NCI-H2227 treated with DMSO at 0.1 percent for 48 hours (cell line): ENCODE data around the gene MACROH2A1.
"Not testable (repeated sequence)": the region's sequence is repeated elsewhere in the genome, so short reads cannot be mapped to it uniquely, and the experiment has no call there.

ENCODE experiments used
- DNase-seq: peaks from one replicate; lab custom pipeline; 2025; lab: John Stamatoyannopoulos, UW

Gene MACROH2A1

GRCh38 chr5:135376961-135377624, 21.9 kb downstream of the MACROH2A1 start:
- DNase-seq: no peak

- no peak for DNase-seq
Observed at GRCh38 chr5:135375040-135375793, 23.8 kb downstream of the MACROH2A1 start.

- no peak for DNase-seq
Observed at GRCh38 chr5:135373736-135374515, 25.1 kb downstream of the MACROH2A1 start.

DNA sequence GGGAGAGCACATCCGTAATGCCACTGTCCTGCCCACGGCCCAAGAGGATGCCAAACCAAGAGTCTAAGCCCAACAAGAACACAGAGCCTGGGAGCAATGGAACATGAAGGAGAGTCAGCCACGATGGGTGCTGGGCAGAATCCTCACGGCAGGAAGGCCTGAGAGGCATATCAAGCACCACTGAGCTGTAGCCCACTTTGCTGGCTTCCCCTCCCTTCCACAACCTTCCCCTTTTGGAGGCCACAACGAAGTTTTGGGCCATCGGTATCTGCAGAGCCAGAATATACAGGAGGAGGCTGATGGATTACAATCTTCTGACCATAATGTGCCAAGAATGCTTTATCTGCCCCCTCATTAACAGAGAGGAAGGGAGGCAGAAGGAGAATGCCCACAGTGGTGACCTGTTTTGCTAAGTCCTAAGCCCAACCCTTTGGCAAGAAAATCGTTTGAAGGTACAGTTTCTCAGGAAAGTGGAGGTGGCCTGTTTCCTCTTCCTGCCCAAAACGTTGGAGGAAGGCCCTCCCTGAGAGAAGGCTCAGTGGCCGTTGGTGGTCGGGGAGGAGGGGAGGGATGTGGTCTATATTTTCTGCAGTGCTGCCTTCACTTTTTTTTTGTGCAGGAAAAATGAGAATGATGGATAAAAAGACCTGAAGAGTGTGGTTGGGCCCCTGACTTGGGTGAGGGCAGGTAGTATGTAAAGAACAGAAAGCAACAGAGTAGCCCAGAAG, 26.2 kb downstream of the MACROH2A1 start:
- no peak for DNase-seq

DNA sequence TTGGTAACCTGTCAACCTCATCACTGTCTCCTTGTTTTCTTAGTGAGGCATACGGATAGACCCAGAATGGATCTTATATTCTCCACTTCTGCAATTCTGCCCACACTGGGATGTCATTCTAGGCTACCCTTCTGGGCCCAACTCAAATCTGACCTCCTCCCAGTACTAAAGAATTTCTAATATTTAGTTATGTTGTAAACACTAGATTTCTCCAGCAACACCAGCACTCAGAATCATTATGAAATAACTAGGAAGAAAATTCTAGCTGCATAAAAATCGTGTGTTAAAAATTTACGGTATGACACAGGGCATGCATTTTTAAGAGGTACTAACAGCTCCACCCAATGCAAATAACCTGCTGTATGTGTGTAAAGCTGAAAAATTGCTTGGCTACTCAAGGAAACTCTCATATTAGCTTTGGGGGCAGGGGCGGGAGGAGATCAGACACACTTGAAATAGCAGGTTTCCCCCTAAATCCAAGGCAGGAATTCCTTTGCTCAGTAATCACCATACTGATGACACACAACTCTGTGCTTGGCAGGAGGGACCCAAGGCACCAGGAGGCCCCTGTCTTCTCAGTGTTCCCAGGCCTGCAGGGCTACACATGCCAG, 27.3 kb downstream of the MACROH2A1 start:
- no peak for DNase-seq

- DNase-seq: no peak
Observed at GRCh38 chr5:135369952-135370351, 29.1 kb downstream of the MACROH2A1 start.

DNA sequence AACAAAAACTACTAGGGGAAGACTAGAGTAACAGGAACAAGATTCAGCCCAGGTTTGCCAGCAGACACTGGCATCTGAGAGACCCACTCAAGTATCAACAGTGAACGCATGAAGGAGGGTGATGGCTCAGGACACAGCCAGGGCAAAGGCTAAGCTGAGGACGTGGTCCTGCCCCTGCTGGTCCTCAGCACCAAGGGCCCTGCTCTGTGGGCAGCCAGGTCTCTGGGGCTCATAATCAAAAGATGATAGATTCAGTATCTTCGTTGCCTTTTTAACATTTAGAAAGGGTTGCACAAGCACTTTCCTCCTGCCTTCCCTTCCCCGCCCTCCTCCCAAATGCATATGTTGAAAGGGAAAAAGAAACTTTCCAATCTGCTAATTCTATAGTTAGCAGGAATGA, 31.5 kb downstream of the MACROH2A1 start:
- no peak for DNase-seq

- DNase-seq: no peak
Observed at GRCh38 chr5:135367076-135367475, 32.0 kb downstream of the MACROH2A1 start.

- DNase-seq: no peak
Observed at GRCh38 chr5:135365281-135365680, 33.8 kb downstream of the MACROH2A1 start.

- no peak for DNase-seq
Observed at GRCh38 chr5:135364421-135365262, 34.4 kb downstream of the MACROH2A1 start.

GRCh38 chr5:135363342-135363741, 35.7 kb downstream of the MACROH2A1 start:
- DNase-seq: not testable (repeated sequence)

- no peak for DNase-seq
Observed at GRCh38 chr5:135362102-135362501, 36.9 kb downstream of the MACROH2A1 start.

GRCh38 chr5:135360278-135361274, 38.5 kb downstream of the MACROH2A1 start:
- DNase-seq: no peak

GRCh38 chr5:135359374-135360165, 39.5 kb downstream of the MACROH2A1 start:
- no peak for DNase-seq

DNA sequence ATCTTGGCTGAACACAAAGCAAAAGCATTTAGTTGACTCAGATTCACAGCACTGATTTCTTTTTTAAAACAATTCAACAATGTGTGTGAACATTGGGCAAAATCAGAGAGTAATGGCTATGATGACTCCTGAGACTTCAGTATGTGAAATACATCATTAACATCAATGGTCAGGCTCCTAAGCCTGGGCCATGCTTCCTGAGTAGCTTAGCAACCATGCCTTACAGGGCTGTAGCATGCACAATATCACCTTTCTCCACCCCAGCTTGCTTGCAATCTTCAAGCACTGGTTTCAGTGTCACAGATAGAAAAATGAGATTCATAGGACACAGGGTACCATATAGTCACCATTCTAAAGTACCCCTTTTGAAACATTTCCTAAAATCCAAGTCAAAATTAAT, 41.3 kb downstream of the MACROH2A1 start:
- DNase-seq: no peak

- no peak for DNase-seq
Observed at GRCh38 chr5:135356522-135357318, 42.3 kb downstream of the MACROH2A1 start.

DNA sequence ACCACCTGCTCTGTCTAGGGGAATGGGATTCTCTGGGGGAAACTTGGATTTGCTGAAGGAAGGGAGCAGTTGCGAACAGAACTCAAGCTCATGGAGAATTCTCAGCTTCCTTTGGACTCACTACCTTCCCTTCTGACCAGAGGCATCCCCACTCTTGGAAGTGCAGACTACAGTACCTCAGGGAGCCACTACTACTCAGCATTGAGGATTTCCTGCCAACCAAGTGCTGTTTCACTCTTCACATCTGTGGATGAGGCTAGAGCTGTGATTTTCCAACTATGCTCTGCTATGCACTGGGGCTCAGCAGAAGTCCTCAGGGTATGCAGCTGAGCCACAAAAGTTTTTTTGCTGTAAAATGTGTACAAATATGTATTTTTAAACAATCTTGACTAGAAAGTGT, 43.9 kb downstream of the MACROH2A1 start:
- no peak for DNase-seq
